H1 (cell line): ENCODE measurements around the gene FAM222B. TPM values are rescaled to one million over a fixed set of nuclear protein-coding genes. Genes with fewer than 3 reads are reported as not detected.

Source experiments
- CEBPB ChIP-seq: IDR thresholded peaks from 2 replicates; pipeline ENCODE4 v1.6.1; 2012; ENCODE audit warnings: low read depth, low read length
- GABPA ChIP-seq: IDR thresholded peaks from 2 replicates; pipeline ENCODE4 v1.6.1; 2011; ENCODE audit warnings: mild to moderate bottlenecking, low read length, moderate library complexity, borderline replicate concordance; ENCODE audit not compliant: insufficient read depth
- NANOG ChIP-seq: IDR thresholded peaks from 2 replicates; pipeline ENCODE4 v1.6.1; 2011; ENCODE audit warnings: low read length, low read depth, mild to moderate bottlenecking, inconsistent platforms; ENCODE audit not compliant: insufficient read depth, poor library complexity, severe bottlenecking
- PHF8 ChIP-seq: fragments of 200-600 bp; sonication (generic); conservative IDR thresholded peaks from 2 replicates; pipeline ENCODE4 v1.7.1; 2012; ENCODE audit warnings: low read depth, mild to moderate bottlenecking, inconsistent platforms, low read length, moderate library complexity
- RFX5 ChIP-seq: IDR thresholded peaks from 2 replicates; pipeline ENCODE4 v1.6.1; 2011; ENCODE audit warnings: low read depth, low read length, improper control_type of control experiment, borderline replicate concordance
- SP1 ChIP-seq: IDR thresholded peaks from 2 replicates; pipeline ENCODE4 v1.6.1; 2011; ENCODE audit warnings: low read depth, low read length
- TAF1 ChIP-seq: IDR thresholded peaks from 2 replicates; pipeline ENCODE4 v1.6.1; 2011; ENCODE audit warnings: mild to moderate bottlenecking, low read depth, low read length
- TAF7 ChIP-seq: optimal IDR thresholded peaks from 2 replicates; pipeline ENCODE3; 2011; ENCODE audit warnings: low read depth, mild to moderate bottlenecking, inconsistent platforms, low read length, moderate library complexity, borderline replicate concordance
- TBP ChIP-seq: IDR thresholded peaks from 2 replicates; pipeline ENCODE4 v1.6.1; 2011; ENCODE audit warnings: low read depth, low read length, improper control_type of control experiment
- polyA plus RNA-seq, 7 experiments: library from polyadenylated mRNA; depleted of rRNA in 3 of 7; stranded (reverse) in 5 of 7; unstranded in 2 of 7; fragments of >200 nt in 5 of 7; fragments of 200-250 nt in 2 of 7; gene quantifications; 1 replicate in 5 of 7; 2 replicates in 1 of 7; 4 replicates in 1 of 7; pipeline versions ENCODE4 v1.2.1 to v1.2.3, GENCODE V29; 2011 to 2013; ENCODE audit warnings: missing spikeins in 2 of 7, mixed read lengths in 2 of 7
- total RNA-seq: library from RNA; stranded (reverse); fragmentation: NEBNext Ultra II Directional; extraction: Animal tissue kit (Norgen Biotek cat#: 25700); gene quantifications from 2 replicates; pipeline ENCODE4 v1.2.1, GENCODE V29; 2021
- TF ChIP-seq, protein P1 (sequence below): IDR thresholded peaks from 2 replicates; pipeline ENCODE4 v1.6.1; 2011; ENCODE audit warnings: low read length, improper control_type of control experiment

FAM222B gene
- total and polyA plus RNA-seq, 2 of the 8 experiments (the other 6 are each of a cell fraction or from before 2014, with no cell fraction given): 42.1 to 81.7 TPM

DNA sequence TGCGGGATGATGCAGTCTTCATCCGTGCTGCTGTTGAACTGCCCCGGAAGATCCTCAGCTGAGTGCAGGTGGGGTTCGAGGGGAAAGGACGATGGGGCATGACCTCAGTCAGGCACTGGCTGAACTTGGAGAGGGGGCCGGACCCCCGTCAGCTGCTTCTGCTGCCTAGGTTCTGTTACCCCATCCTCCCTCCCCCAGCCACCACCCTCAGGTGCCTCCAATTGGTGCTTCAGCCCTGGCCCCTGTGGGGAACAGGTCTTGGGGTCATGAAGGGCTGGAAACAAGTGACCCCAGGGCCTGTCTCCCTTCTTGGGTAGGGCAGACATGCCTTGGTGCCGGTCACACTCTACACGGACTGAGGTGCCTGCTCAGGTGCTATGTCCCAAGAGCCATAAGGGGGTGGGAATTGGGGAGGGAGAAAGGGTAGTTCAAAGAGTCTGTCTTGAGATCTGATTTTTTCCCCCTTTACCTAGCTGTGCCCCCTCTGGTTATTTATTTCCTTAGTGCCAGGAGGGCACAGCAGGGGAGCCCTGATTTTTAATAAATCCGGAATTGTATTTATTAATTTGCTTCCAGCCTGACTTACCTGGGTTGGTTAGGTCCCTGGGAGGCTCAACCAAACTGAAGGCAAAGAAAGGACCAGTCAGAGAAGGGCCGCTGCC is 92.9 kb downstream of the FAM222B start (continued):
- TF ChIP-seq TAF1 (no peak), TAF7 (no peak), GABPA (no peak), PHF8 (no peak), TBP (no peak), SP1 (no peak), RFX5 (no peak), NANOG (no peak), CEBPB (no peak)
- TF ChIP-seq, protein P1, sequence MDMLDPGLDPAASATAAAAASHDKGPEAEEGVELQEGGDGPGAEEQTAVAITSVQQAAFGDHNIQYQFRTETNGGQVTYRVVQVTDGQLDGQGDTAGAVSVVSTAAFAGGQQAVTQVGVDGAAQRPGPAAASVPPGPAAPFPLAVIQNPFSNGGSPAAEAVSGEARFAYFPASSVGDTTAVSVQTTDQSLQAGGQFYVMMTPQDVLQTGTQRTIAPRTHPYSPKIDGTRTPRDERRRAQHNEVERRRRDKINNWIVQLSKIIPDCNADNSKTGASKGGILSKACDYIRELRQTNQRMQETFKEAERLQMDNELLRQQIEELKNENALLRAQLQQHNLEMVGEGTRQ: no peak
